GM19240 (cell line): ENCODE results near the gene AP1G1.

Source experiments
- DNase-seq: peaks from one replicate; pipeline ENCODE4 v3.0.0; 2011; ENCODE audit warnings: low spot score; ENCODE audit not compliant: insufficient read length

Gene AP1G1

DNA sequence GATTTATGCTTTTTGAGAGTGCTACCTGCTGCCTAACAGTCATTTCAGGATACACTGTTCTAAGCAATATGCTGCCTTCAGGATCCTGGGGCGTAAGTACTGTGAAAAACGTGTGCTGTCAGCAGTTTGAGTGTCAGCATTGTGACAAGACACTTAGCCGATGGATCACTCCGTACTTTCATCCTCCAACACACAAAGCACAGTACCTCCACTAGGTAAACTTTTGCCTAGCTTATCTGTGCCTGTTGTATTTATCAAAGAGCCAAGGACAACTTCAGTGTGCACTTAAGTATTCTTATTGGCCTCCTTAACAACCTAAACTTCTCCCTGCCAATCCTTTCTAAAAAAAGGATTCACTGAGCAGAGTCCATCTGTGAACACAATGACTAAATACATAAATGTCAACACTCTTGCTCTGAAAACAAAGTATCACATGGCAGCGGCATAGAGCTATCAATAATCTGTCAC, 50.3 kb downstream of the AP1G1 start:
- DNase-seq: no peak

DNA sequence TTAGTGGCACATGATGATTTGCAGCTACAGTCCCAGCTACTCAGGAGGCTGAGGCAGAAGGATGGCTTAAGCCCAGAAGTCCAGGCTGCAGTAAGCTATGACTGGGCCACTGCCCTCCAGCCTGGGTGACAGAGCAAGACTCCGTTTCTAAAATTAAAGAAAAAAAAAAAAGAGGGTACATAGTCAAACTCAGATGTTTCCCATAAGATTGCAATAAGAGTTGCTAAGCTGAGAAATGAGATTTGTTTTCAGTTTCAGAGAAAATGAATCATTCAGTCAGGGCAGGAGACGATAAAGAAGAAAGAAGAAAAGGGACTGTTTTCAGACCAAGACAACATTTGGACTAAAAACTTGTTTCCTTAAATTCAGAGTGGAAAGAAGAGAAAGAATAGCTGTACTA, 54.0 kb downstream of the AP1G1 start:
- DNase-seq: no peak

DNA sequence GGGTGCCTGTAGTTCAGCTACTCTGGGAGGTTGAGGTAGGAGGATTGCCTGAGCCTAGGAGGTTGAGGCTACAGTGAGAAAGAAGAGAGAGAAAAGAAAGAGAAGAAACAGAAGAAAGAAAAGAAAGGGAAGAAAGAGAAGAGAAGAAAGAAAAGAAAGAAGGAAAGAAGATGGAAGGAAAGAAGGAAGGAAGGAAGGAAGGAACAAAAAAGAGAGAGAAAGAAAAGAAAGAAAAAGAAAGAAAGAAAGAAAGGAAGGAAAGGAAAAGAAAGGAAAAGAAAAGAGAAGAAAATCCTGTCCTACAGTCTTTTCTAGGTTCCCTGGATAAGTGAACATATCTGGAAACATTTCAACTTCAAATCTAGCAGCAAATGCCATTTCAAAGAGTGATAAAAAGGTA, 54.5 kb downstream of the AP1G1 start:
- no peak for DNase-seq

GRCh38 chr16:71748226-71748625, 60.4 kb downstream of the AP1G1 start:
- no peak for DNase-seq

DNA sequence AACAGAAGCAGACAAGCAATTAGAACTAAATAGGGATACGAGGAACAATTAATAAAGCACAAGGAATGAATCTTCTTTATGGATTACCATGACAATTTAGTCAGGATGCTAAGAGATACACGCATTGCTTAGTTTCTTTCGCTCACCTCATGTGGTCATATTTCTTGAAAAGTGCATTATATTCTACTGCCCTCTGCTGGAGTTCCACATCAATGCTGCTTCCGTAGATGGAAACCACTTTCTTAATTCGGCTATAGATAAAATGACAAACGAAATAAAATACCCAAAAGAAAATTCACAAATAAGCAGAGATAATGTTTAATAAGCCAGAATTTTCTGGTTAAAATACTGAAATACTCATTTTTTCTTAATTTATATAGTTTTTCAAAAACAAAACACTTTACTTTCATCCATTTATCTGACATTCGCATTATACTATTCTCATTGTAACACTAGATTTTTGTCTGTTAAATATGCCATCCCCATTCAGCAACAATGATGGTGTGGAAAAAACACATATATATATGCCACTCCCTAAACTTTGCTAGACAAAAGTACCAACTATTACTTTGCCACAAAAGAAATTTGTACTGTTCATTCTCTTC, 62.1 kb downstream of the AP1G1 start:
- DNase-seq: peak; percentile 19

GRCh38 chr16:71738855-71739254, 69.8 kb downstream of the AP1G1 start:
- DNase-seq: no peak

DNA sequence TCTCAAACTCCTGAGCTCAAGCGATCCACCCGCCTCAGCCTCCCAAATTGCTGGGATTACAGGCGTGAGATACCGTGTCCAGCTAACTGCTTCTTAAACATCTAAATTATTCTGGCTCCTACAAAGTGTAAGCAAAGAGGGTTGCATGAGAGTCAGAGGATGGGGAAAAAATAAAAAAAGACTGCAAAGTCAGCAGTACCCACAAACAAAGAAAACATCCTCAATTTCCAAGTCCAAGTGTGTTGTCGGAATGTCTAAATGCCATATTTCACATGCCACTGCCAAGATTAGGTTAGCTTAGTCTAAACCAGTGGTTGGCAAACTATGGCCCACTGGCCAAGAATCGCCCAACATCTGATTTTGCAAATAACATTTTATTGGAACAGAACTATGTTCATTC, 71.1 kb downstream of the AP1G1 start:
- no peak for DNase-seq

GRCh38 chr16:71734511-71734910, 74.1 kb downstream of the AP1G1 start:
- DNase-seq: no peak

- no peak for DNase-seq
Observed at GRCh38 chr16:71732587-71732986, 76.0 kb downstream of the AP1G1 start.

DNA sequence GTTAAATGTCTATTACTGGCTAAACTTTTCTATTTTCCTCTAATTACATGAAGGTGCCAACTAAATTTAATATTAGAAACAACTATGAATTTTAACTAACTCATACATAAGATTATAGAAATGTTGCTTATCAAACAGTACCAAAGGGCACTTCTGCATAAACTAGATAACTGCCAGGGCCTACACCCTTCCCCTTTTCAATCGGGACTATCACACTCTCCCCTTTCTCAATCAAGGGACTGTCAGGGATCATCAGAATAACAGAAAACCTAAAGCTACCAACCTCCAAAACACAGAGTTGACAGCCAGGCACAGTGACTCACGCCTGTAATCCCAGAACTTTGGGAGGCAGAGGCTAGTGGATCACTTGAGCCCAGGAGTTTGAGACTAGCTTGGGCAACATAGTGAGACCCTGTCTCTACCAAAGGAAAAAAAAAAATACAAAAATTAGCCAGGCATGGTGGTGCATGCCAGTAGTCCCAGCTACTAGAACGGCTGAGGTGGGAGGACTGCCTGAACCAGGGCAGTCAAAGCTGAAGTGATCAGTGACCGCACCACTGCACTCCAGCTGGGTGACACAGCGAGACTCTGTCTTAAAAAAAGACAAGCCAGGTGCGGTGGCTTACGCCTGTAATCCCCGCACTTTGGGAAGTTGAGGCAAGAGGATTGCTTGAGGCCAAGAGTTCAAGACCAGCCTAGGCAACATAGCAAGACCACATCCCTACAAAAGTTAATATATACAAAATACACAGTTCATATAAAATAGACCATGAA, 80.9 kb downstream of the AP1G1 start:
- no peak for DNase-seq

- no peak for DNase-seq
Observed at GRCh38 chr16:71726476-71727315, 81.9 kb downstream of the AP1G1 start.

- no peak for DNase-seq
Observed at GRCh38 chr16:71724320-71724751, 84.3 kb downstream of the AP1G1 start, which contains the start of gene PHLPP2. Gene PHLPP2, minus strand, starts transcription at chr16:71724701. Its CDS starts 9,906 bp downstream, at chr16:71714795.

GRCh38 chr16:71723537-71724319, 84.9 kb downstream of the AP1G1 start:
- DNase-seq: peak; percentile 76

GRCh38 chr16:71722801-71723536, 85.7 kb downstream of the AP1G1 start:
- peak; percentile 19 for DNase-seq

GRCh38 chr16:71721066-71721740, 87.4 kb downstream of the AP1G1 start:
- DNase-seq: no peak

DNA sequence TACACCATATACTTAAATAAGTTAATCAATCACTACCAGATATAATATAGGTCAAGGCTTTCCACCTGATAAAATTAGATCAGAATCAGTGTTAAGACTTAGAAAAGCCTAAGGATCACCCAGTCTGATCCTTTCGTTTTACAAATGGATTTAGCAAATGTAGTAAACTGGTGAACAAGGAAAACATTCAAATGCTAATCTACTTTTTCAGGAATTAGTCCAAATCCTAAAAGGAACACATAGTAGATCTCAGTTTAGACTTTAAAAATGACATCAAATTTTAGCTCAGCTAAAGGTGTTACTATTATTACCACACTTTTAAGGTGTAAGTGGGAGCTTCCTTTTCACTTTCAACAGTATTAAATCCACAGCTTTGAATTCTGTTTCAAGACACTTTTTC, 96.1 kb downstream of the AP1G1 start:
- no peak for DNase-seq

DNA sequence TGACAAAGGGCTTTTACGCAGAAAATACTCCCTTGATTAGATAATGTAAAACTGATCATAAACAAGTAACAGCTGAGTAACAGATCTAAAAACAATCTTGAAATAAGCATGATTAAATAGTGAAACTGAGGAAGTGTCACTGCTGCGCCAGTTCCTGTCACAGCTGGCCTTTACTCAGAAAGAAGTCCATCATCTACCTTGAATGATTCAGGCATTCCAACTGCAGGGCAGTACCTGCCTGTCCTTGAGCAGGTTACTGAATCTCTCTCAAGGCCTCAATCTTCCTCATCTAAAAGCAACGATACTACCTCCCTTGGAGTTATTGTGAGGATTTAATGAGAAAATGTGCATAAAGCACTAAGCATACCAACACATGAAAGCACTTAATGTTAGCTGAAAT, 96.8 kb downstream of the AP1G1 start:
- DNase-seq: no peak

DNA sequence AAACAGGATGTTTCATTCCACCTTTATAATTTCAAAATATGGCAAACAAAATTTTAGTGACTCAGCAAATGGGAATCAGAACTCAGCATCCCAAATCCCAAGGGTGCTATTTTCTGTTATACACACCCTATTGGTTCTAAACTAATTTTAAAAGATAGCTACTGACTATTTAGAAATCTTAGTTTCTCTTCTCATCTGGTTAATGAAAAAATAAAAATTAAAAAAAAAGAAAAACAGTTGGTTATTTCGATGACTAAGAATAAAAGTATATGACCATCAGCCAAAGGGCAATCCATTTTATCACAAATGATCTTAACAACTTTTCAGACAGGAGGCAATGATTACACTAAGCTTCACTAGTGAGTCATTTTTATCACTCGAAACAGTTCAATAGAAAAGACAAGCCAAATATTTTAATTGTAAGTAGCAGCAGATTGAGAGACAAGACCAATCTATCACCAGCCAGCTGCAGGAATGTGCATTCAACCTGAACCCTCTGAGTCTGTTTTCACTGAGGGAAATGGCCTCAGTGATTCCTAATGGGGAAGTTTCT, 99.3 kb downstream of the AP1G1 start:
- no peak for DNase-seq

- no peak for DNase-seq
Observed at GRCh38 chr16:71708696-71709095, 99.9 kb downstream of the AP1G1 start.

DNA sequence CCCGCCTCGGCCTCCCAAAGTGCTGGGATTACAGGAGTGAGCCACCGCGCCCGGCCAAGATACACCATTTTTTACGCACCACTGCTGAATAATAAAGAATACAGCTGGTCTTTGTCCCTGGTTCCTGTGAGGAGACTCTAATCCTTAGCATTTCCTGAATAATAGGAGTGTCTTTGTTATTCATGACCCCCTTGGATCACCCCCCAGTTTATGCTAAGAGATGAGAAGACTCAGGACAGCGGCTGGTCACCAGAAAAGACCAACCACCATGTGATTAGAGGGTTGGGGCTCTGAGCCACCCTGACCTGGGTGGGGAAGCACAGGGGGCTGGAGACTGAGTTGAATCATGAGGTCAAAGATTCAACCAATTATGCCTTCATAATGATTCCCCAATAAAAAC, 101.4 kb downstream of the AP1G1 start:
- no peak for DNase-seq
